MM.1S (cell line): ENCODE data around the gene ADCY9.

Source experiments
- CTCF ChIP-seq: fragments of 300-600 bp; sonication (generic); IDR thresholded peaks from 2 replicates; pipeline ENCODE4 v1.5.1; 2016; ENCODE audit warnings: antibody characterized with exemption, low read length, mixed read lengths
- EZH2phosphoT487 ChIP-seq: fragments of 300-600 bp; sonication (generic); IDR thresholded peaks from 2 replicates; pipeline ENCODE4 v1.6.1; 2018; ENCODE audit warnings: antibody characterized with exemption, low read length

GRCh38 chr16:4098501-4098900 lies 17.7 kb downstream of the ADCY9 start:
- no peak for TF ChIP-seq CTCF
- TF ChIP-seq EZH2phosphoT487, result no peak
